ENCODE measurements around the gene RBKS.
A peak's percentile ranks its signal among the peaks of the same experiment; 100 is the strongest.
"Not testable (repeated sequence)": the region's sequence is repeated elsewhere in the genome, so short reads cannot be mapped to it uniquely, and the experiment has no call there.

RBKS gene

GRCh38 chr2:27756091-27756490, 134.1 kb downstream of the RBKS start:
- DNase-seq: no peak

- no peak for DNase-seq
Observed at GRCh38 chr2:27754831-27755230, 135.4 kb downstream of the RBKS start.

GRCh38 chr2:27754138-27754588, 136.0 kb downstream of the RBKS start:
- peak; percentile 72 for DNase-seq

GRCh38 chr2:27752551-27753237, 137.5 kb downstream of the RBKS start:
- DNase-seq: no peak

GRCh38 chr2:27751377-27751776, 138.8 kb downstream of the RBKS start:
- no peak for DNase-seq

GRCh38 chr2:27748803-27749554, 141.2 kb downstream of the RBKS start:
- DNase-seq: not testable (repeated sequence)

- no peak for DNase-seq
Observed at GRCh38 chr2:27747827-27748352, 142.3 kb downstream of the RBKS start.

GRCh38 chr2:27746325-27746724, 143.9 kb downstream of the RBKS start:
- DNase-seq: no peak

- not testable (repeated sequence) for DNase-seq
Observed at GRCh38 chr2:27745494-27745893, 144.7 kb downstream of the RBKS start.

- DNase-seq: no peak
Observed at GRCh38 chr2:27742571-27742970, 147.6 kb downstream of the RBKS start.

- no peak for DNase-seq
Observed at GRCh38 chr2:27741673-27742072, 148.5 kb downstream of the RBKS start.

- DNase-seq: no peak
Observed at GRCh38 chr2:27739058-27739373, 151.2 kb downstream of the RBKS start.

- DNase-seq: no peak
Observed at GRCh38 chr2:27738349-27739057, 151.7 kb downstream of the RBKS start.

GRCh38 chr2:27737676-27738348, 152.4 kb downstream of the RBKS start:
- DNase-seq: no peak

- DNase-seq: no peak
Observed at GRCh38 chr2:27736890-27737204, 153.3 kb downstream of the RBKS start.

GRCh38 chr2:27736031-27736889, 153.9 kb downstream of the RBKS start:
- DNase-seq: no peak

GRCh38 chr2:27735263-27735904, 154.8 kb downstream of the RBKS start:
- DNase-seq: peak; percentile 33

- DNase-seq: no peak
Observed at GRCh38 chr2:27734305-27734704, 155.9 kb downstream of the RBKS start.
